Esophagus muscularis mucosa (tissue), 4 donors: ENCODE data around the gene ANKMY2. TPM values are rescaled to one million over a fixed set of nuclear protein-coding genes. Genes with fewer than 3 reads are reported as not detected.
A peak's percentile ranks its signal among the peaks of the same experiment; 100 is the strongest.

Experiments used
- DNase-seq: peaks from one replicate; pipeline ENCODE4 v3.0.0-alpha.2; 2017; ENCODE audit errors: extremely low spot score
- H3K27ac ChIP-seq, 4 donors: fragments of 200-600 bp; sonication (generic); replicated peaks in 1 of 4; 1 replicate in 3 of 4; 2 replicates in 1 of 4; pipeline ENCODE4 v1.5.1; 2016 to 2019; ENCODE audit warnings: mild to moderate bottlenecking in 1 of 4
- H3K27me3 ChIP-seq, 4 donors: fragments of 200-600 bp; sonication (generic); one replicate each; pipeline versions ENCODE4 v1.5.1 to v1.6.0; 2016 to 2019
- H3K36me3 ChIP-seq, 4 donors: fragments of 200-600 bp; sonication (generic); one replicate each; pipeline ENCODE4 v1.5.1; 2016 to 2019
- H3K4me1 ChIP-seq, 4 donors: fragments of 200-600 bp; sonication (generic); one replicate each; pipeline ENCODE4 v1.5.1; 2016 to 2019
- H3K4me3 ChIP-seq, 4 donors: fragments of 200-600 bp; sonication (generic); 1 replicate in 2 of 4; 2 replicates in 2 of 4; pipeline ENCODE4 v1.5.1; 2016 to 2019; ENCODE audit warnings: mild to moderate bottlenecking in 4 of 4, moderate library complexity in 1 of 4
- H3K9me3 ChIP-seq, 4 donors: fragments of 200-600 bp; sonication (generic); 1 replicate in 3 of 4; 2 replicates in 1 of 4; pipeline ENCODE4 v1.5.1; 2016 to 2019
- CTCF ChIP-seq, 3 experiments: fragments of 200-600 bp in 2 of 3; fragments of 450-650 bp in 1 of 3; sonication (generic) in 2 of 3; IDR thresholded peaks; one replicate each; pipeline ENCODE4 v1.5.1; 2017 to 2019; ENCODE audit warnings: antibody characterized with exemption in 3 of 3, mild to moderate bottlenecking in 2 of 3, moderate library complexity in 1 of 3
- EP300 ChIP-seq: sonication (generic); formaldehyde crosslinking; IDR thresholded peaks from one replicate; pipeline ENCODE4 v1.6.1; 2017; ENCODE audit warnings: antibody characterized with exemption
- POLR2A ChIP-seq: fragments of 450-650 bp; IDR thresholded peaks from one replicate; pipeline ENCODE4 v1.6.1; 2017; ENCODE audit warnings: antibody characterized with exemption, moderate library complexity, mild to moderate bottlenecking, low read depth
- POLR2AphosphoS5 ChIP-seq, 2 donors: sonication (generic); formaldehyde crosslinking; IDR thresholded peaks; one replicate each; pipeline ENCODE4 v1.6.1; 2017; ENCODE audit warnings: antibody characterized with exemption in 2 of 2
- WGBS: methylation state at CpG from one replicate; pipeline ENCODE4 v1.1.5; 2018; 5-methylcytosine and 5-hydroxymethylcytosine counted together
- intact Hi-C: fragments of 100-400 bp; cut with DNase I; formaldehyde crosslinking; loops from one replicate; pipeline ENCODE4 v1.15.1; 2023
- total RNA-seq, 4 donors: library from RNA; depleted of rRNA; stranded (reverse); fragments of >200 nt; gene quantifications; one replicate each; pipeline versions ENCODE4 v1.1.0 to v1.2.1, GENCODE V29; 2016

Gene ANKMY2
- total RNA-seq: 10 to 100 TPM; 12.4 to 24.9 (median 17.6) TPM

- H3K4me3 ChIP-seq: peak within 1 kb of the TSS; percentile 72 to 93 (median 84)
- DNase-seq: peak; percentile 98
- H3K4me1 ChIP-seq: peaks cover 29 to 78% (median 74%) of the 10 kb centered on the region in 4 donors
- intact Hi-C loops: no loop called here
- no peaks in the 10 kb centered on the region for H3K36me3 ChIP-seq
- peak; percentile 89 for TF ChIP-seq POLR2A
- no peak for TF ChIP-seq EP300
- TF ChIP-seq POLR2AphosphoS5 (IDR thresholded peaks at IDR 0.05): peak; percentile 89 to 99
- no peak for TF ChIP-seq CTCF (IDR thresholded peaks at IDR 0.05)
- H3K27ac ChIP-seq: peak within 1 kb of the TSS; percentile 90 to 94 (median 92)
- H3K9me3 ChIP-seq: no peaks in the 10 kb centered on the region
- H3K27me3 ChIP-seq: no peaks in the 10 kb centered on the region
- under 1% methylated on average over 51 of the region's 73 CpGs for WGBS
Observed at GRCh38 chr7:16645593-16646471, at the start of gene ANKMY2, which contains the start of gene BZW2. Gene ANKMY2 (minus strand): TSS chr7:16645754. CDS start chr7:16645573, 181 bp downstream. Gene BZW2 (plus strand): TSS chr7:16646181. CDS start chr7:16665444, 19,263 bp downstream.

- intact Hi-C loops: loop anchor here (5.0 kb wide), 1 partner anchor 222 kb away; no protein-coding TSS in a partner anchor
- no peaks in the 10 kb centered on the region for H3K27me3 ChIP-seq
- H3K36me3 ChIP-seq: peaks cover 35 to 100% (median 76%) of the 10 kb centered on the region in 4 donors
- no peak for DNase-seq
- no peak for TF ChIP-seq POLR2AphosphoS5 (IDR thresholded peaks at IDR 0.05)
- no peak for TF ChIP-seq POLR2A
- TF ChIP-seq CTCF (IDR thresholded peaks at IDR 0.05): no peak
- TF ChIP-seq EP300: no peak
- H3K27ac ChIP-seq: no peak overlapping the region
- no peaks in the 10 kb centered on the region for H3K4me1 ChIP-seq
- no peak overlapping the region for H3K4me3 ChIP-seq
- WGBS: 85% methylated on average over 6 of the region's 6 CpGs
- no peaks in the 10 kb centered on the region for H3K9me3 ChIP-seq
Observed at GRCh38 chr7:16694806-16695205, 49.3 kb upstream of the ANKMY2 start.

DNA sequence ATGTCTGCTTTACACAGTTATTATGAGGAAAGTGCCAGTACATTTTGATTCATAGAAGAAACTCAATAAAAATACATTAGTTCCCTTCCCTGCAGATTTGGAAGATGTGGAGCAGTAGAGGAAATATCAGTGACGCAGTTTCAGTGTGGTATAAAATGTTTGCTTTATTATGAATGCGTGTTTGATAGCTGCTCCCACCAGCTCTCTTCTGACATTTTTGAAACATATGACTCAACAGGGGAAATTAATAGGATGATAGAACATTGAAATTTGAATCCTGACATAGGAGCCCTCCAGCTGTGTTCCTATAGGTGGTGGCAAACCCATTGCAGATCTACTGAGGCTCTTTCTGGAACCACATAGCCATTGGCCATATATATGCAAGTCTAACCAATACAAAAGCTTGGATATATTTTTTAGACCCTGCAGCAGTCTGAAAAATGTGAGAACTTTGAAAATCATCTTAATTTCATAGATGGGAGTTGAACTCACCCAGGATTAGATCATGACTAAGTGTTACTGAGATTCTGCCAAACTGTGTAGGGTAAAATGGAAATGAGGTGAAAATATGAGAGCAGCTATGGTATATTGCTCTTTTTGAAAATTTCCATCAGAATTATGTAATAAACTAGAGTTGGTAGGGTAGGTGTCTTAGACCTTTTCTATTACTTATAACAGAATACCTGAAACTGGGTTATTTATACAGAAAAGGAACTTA is 48.2 kb upstream of the ANKMY2 start:
- intact Hi-C loops: no loop called here
- H3K36me3 ChIP-seq: peaks cover 36 to 95% (median 74%) of the 10 kb centered on the region in 4 donors
- DNase-seq: no peak
- no peak overlapping the region for H3K27ac ChIP-seq
- H3K27me3 ChIP-seq: no peaks in the 10 kb centered on the region
- no peak overlapping the region for H3K4me3 ChIP-seq
- no peaks in the 10 kb centered on the region for H3K4me1 ChIP-seq
- WGBS: 100% methylated on average over 2 of the region's 2 CpGs
- TF ChIP-seq POLR2A (no peak), EP300 (no peak), POLR2AphosphoS5 (IDR thresholded peaks at IDR 0.05) (no peak), CTCF (IDR thresholded peaks at IDR 0.05) (no peak)
- no peaks in the 10 kb centered on the region for H3K9me3 ChIP-seq

- Histone ChIP-seq H3K9me3 (no peaks in the 10 kb centered on the region), H3K36me3 (peaks cover 26 to 77% (median 53%) of the 10 kb centered on the region in 4 donors), H3K4me1 (no peaks in the 10 kb centered on the region), H3K27me3 (no peaks in the 10 kb centered on the region), H3K4me3 (no peak overlapping the region), H3K27ac (no peak overlapping the region)
- intact Hi-C loops: no loop called here
- TF ChIP-seq CTCF (IDR thresholded peaks at IDR 0.05): no peak
- no peak for TF ChIP-seq POLR2A
- no peak for TF ChIP-seq POLR2AphosphoS5 (IDR thresholded peaks at IDR 0.05)
- TF ChIP-seq EP300: no peak
- 98% methylated on average over 4 of the region's 4 CpGs for WGBS
- no peak for DNase-seq
Observed at GRCh38 chr7:16691241-16691640, 45.7 kb upstream of the ANKMY2 start.
